ENCODE results near the gene SPATA17. TPM values are rescaled to one million over a fixed set of nuclear protein-coding genes. Genes with fewer than 3 reads are reported as not detected.

Gene SPATA17
- polyA plus RNA-seq, 4 donors: 0.10 to 2.2 TPM; not detected in 2

GRCh38 chr1:217876896-217877295 lies 245.8 kb downstream of the SPATA17 start:
- FAIRE-seq (no peak), DNase-seq (no peak)
- 74 to 85% (median 78%) methylated on average over 5 of the region's 5 CpGs for WGBS, 3 donors
- Histone ChIP-seq H3K27ac (ENCODE audit: low read depth in 1 of 3, low read length in 2 of 3) (no peak overlapping the region), H3K27me3 (ENCODE audit: control insufficient read depth in 3 of 3, insufficient read depth in 3 of 3, low read length in 3 of 3) (no peaks in the 10 kb centered on the region), H3K9me3 (ENCODE audit: control insufficient read depth in 2 of 2, insufficient read depth in 1 of 2, low read depth in 1 of 2, low read length in 1 of 2) (no peaks in the 10 kb centered on the region), H3K4me3 (ENCODE audit: low read depth in 1 of 3, low read length in 3 of 3) (no peak overlapping the region), H3K36me3 (ENCODE audit: control insufficient read depth in 3 of 3, insufficient read depth in 2 of 3, low read depth in 1 of 3, low read length in 3 of 3) (no peaks in the 10 kb centered on the region), H3K4me1 (ENCODE audit: control insufficient read depth in 3 of 3, insufficient read depth in 2 of 3, low read depth in 1 of 3, low read length in 2 of 3) (no peaks in the 10 kb centered on the region)

DNA sequence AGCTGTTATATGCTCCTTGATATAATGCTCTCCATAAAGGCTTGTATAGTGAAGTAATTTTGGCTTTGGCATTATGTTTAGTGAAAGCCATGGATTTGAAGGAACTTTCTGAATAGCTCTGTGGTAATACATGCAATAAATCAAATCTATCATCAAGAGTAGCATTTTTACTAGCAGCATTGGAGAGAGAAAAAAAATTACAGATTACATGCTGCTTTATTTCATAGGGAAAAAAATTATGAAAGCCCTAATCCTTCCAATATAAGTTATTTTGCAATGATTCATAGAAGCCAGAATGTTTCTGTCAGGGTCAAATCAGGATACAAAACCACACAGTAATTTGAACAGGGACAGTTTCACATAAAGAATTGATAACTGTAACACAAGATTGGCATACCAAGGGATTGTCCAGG lies 250.0 kb downstream of the SPATA17 start:
- H3K27ac ChIP-seq (ENCODE audit: low read depth in 1 of 3, low read length in 2 of 3): no peak overlapping the region
- no peak overlapping the region for H3K4me3 ChIP-seq (ENCODE audit: low read depth in 1 of 3, low read length in 3 of 3)
- no peaks in the 10 kb centered on the region for H3K4me1 ChIP-seq (ENCODE audit: control insufficient read depth in 3 of 3, insufficient read depth in 2 of 3, low read depth in 1 of 3, low read length in 2 of 3)
- no peaks in the 10 kb centered on the region for H3K36me3 ChIP-seq (ENCODE audit: control insufficient read depth in 3 of 3, insufficient read depth in 2 of 3, low read depth in 1 of 3, low read length in 3 of 3)
- FAIRE-seq (no peak), DNase-seq (no peak)
- H3K27me3 ChIP-seq (ENCODE audit: control insufficient read depth in 3 of 3, insufficient read depth in 3 of 3, low read length in 3 of 3): no peaks in the 10 kb centered on the region
- peaks cover 0 to 4% of the 10 kb centered on the region in 2 donors for H3K9me3 ChIP-seq (ENCODE audit: control insufficient read depth in 2 of 2, insufficient read depth in 1 of 2, low read depth in 1 of 2, low read length in 1 of 2)

DNA sequence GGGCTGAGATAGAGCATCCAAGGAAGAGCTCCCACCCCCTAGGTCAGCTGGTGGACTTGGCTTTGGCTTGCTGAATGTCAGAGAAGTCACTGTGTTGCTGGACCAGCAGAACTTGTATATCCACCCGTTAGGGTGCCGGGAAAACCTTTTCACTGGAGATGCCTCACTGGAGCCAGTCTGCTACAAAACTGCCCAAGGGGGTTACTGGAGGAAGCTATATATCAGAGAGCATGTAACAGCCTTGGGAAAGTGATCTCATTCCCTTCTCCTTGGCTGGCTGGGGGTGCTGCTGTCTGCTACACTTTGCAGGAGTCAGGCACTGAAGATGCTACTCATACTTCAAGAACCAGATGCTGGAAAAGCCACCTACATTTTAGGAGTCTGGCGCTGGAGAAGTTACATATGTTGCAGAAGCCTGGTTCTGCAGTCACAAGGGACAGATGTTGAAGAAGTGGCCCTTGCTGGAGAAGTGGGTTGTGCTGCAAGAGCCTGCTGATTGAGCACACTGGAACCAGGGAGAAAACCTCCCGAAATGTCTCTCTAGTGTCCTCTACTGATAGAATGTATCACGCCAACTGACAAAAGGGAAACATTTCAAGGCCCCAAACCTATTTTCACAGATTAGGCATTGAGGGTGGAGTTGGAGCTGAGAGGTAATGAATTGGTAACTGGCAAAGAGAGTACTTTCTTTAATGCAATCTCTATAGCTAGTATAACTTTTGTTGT lies 250.6 kb downstream of the SPATA17 start:
- no peaks in the 10 kb centered on the region for H3K4me1 ChIP-seq (ENCODE audit: control insufficient read depth in 3 of 3, insufficient read depth in 2 of 3, low read depth in 1 of 3, low read length in 2 of 3)
- WGBS, 3 donors: 73 to 84% (median 79%) methylated on average over 5 of the region's 5 CpGs
- no peak for FAIRE-seq
- H3K27me3 ChIP-seq (ENCODE audit: control insufficient read depth in 3 of 3, insufficient read depth in 3 of 3, low read length in 3 of 3): no peaks in the 10 kb centered on the region
- DNase-seq: no peak
- H3K36me3 ChIP-seq (ENCODE audit: control insufficient read depth in 3 of 3, insufficient read depth in 2 of 3, low read depth in 1 of 3, low read length in 3 of 3): no peaks in the 10 kb centered on the region
- no peak overlapping the region for H3K4me3 ChIP-seq (ENCODE audit: low read depth in 1 of 3, low read length in 3 of 3)
- H3K9me3 ChIP-seq (ENCODE audit: control insufficient read depth in 2 of 2, insufficient read depth in 1 of 2, low read depth in 1 of 2, low read length in 1 of 2): peaks cover 0 to 4% of the 10 kb centered on the region in 2 donors
- no peak overlapping the region for H3K27ac ChIP-seq (ENCODE audit: low read depth in 1 of 3, low read length in 2 of 3)

DNA sequence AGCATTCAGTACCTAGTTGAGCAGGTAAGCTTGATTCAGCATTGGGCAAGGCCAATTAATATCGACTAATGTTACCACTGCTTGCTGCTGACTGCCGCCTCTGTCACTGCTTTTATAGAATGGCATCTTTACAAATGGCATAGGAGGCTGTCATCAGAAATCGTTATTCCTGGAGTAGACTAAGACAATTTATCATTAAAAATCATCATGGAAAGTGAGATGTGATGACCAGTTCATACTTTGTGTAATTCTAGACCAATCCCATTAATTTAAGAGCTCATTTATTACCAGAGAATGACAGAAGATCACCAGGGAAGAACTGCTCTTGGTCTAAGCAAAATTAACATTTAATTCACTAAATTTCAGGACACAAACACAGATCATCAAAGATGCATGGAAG lies 254.0 kb downstream of the SPATA17 start:
- no peak overlapping the region for H3K4me3 ChIP-seq (ENCODE audit: low read depth in 1 of 3, low read length in 3 of 3)
- H3K27me3 ChIP-seq (ENCODE audit: control insufficient read depth in 3 of 3, insufficient read depth in 3 of 3, low read length in 3 of 3): no peaks in the 10 kb centered on the region
- 76 to 82% (median 82%) methylated on average over 3 of the region's 3 CpGs for WGBS, 3 donors
- no peaks in the 10 kb centered on the region for H3K4me1 ChIP-seq (ENCODE audit: control insufficient read depth in 3 of 3, insufficient read depth in 2 of 3, low read depth in 1 of 3, low read length in 2 of 3)
- H3K27ac ChIP-seq (ENCODE audit: low read depth in 1 of 3, low read length in 2 of 3): no peak overlapping the region
- H3K36me3 ChIP-seq (ENCODE audit: control insufficient read depth in 3 of 3, insufficient read depth in 2 of 3, low read depth in 1 of 3, low read length in 3 of 3): no peaks in the 10 kb centered on the region
- FAIRE-seq (no peak), DNase-seq (no peak)
- peaks cover 0 to 4% of the 10 kb centered on the region in 2 donors for H3K9me3 ChIP-seq (ENCODE audit: control insufficient read depth in 2 of 2, insufficient read depth in 1 of 2, low read depth in 1 of 2, low read length in 1 of 2)

GRCh38 chr1:217888328-217888727 lies 257.2 kb downstream of the SPATA17 start:
- H3K27ac ChIP-seq (ENCODE audit: low read depth in 1 of 3, low read length in 2 of 3): no peak overlapping the region
- peaks cover 0 to 4% of the 10 kb centered on the region in 2 donors for H3K9me3 ChIP-seq (ENCODE audit: control insufficient read depth in 2 of 2, insufficient read depth in 1 of 2, low read depth in 1 of 2, low read length in 1 of 2)
- FAIRE-seq (no peak), DNase-seq (no peak)
- no peaks in the 10 kb centered on the region for H3K4me1 ChIP-seq (ENCODE audit: control insufficient read depth in 3 of 3, insufficient read depth in 2 of 3, low read depth in 1 of 3, low read length in 2 of 3)
- WGBS, 3 donors: 71 to 85% (median 81%) methylated on average over 2 of the region's 2 CpGs
- no peaks in the 10 kb centered on the region for H3K27me3 ChIP-seq (ENCODE audit: control insufficient read depth in 3 of 3, insufficient read depth in 3 of 3, low read length in 3 of 3)
- H3K4me3 ChIP-seq (ENCODE audit: low read depth in 1 of 3, low read length in 3 of 3): no peak overlapping the region
- no peaks in the 10 kb centered on the region for H3K36me3 ChIP-seq (ENCODE audit: control insufficient read depth in 3 of 3, insufficient read depth in 2 of 3, low read depth in 1 of 3, low read length in 3 of 3)

GRCh38 chr1:217889401-217889800 lies 258.3 kb downstream of the SPATA17 start:
- 63 to 69% (median 65%) methylated on average over 10 of the region's 10 CpGs for WGBS, 3 donors
- H3K27me3 ChIP-seq (ENCODE audit: control insufficient read depth in 3 of 3, insufficient read depth in 3 of 3, low read length in 3 of 3): no peaks in the 10 kb centered on the region
- no peak overlapping the region for H3K4me3 ChIP-seq (ENCODE audit: low read depth in 1 of 3, low read length in 3 of 3)
- no peak overlapping the region for H3K27ac ChIP-seq (ENCODE audit: low read depth in 1 of 3, low read length in 2 of 3)
- H3K36me3 ChIP-seq (ENCODE audit: control insufficient read depth in 3 of 3, insufficient read depth in 2 of 3, low read depth in 1 of 3, low read length in 3 of 3): no peaks in the 10 kb centered on the region
- FAIRE-seq: no peak
- H3K9me3 ChIP-seq (ENCODE audit: control insufficient read depth in 2 of 2, insufficient read depth in 1 of 2, low read depth in 1 of 2, low read length in 1 of 2): no peaks in the 10 kb centered on the region
- peak; percentile 8 to 22 for DNase-seq
- H3K4me1 ChIP-seq (ENCODE audit: control insufficient read depth in 3 of 3, insufficient read depth in 2 of 3, low read depth in 1 of 3, low read length in 2 of 3): no peaks in the 10 kb centered on the region

- H3K36me3 ChIP-seq (ENCODE audit: control insufficient read depth in 3 of 3, insufficient read depth in 2 of 3, low read depth in 1 of 3, low read length in 3 of 3): no peaks in the 10 kb centered on the region
- H3K4me3 ChIP-seq (ENCODE audit: low read depth in 1 of 3, low read length in 3 of 3): no peak overlapping the region
- H3K27ac ChIP-seq (ENCODE audit: low read depth in 1 of 3, low read length in 2 of 3): no peak overlapping the region
- no peaks in the 10 kb centered on the region for H3K4me1 ChIP-seq (ENCODE audit: control insufficient read depth in 3 of 3, insufficient read depth in 2 of 3, low read depth in 1 of 3, low read length in 2 of 3)
- DNase-seq: no peak
- 68 to 88% (median 78%) methylated on average over 2 of the region's 2 CpGs for WGBS, 3 donors
- H3K27me3 ChIP-seq (ENCODE audit: control insufficient read depth in 3 of 3, insufficient read depth in 3 of 3, low read length in 3 of 3): no peaks in the 10 kb centered on the region
- no peaks in the 10 kb centered on the region for H3K9me3 ChIP-seq (ENCODE audit: control insufficient read depth in 2 of 2, insufficient read depth in 1 of 2, low read depth in 1 of 2, low read length in 1 of 2)
- FAIRE-seq: no peak
Observed at GRCh38 chr1:217891966-217892365, 260.8 kb downstream of the SPATA17 start.

- Histone ChIP-seq H3K27ac (ENCODE audit: low read depth in 1 of 3, low read length in 2 of 3) (no peak overlapping the region), H3K4me1 (ENCODE audit: control insufficient read depth in 3 of 3, insufficient read depth in 2 of 3, low read depth in 1 of 3, low read length in 2 of 3) (no peaks in the 10 kb centered on the region), H3K9me3 (ENCODE audit: control insufficient read depth in 2 of 2, insufficient read depth in 1 of 2, low read depth in 1 of 2, low read length in 1 of 2) (no peaks in the 10 kb centered on the region), H3K27me3 (ENCODE audit: control insufficient read depth in 3 of 3, insufficient read depth in 3 of 3, low read length in 3 of 3) (no peaks in the 10 kb centered on the region), H3K4me3 (ENCODE audit: low read depth in 1 of 3, low read length in 3 of 3) (no peak overlapping the region), H3K36me3 (ENCODE audit: control insufficient read depth in 3 of 3, insufficient read depth in 2 of 3, low read depth in 1 of 3, low read length in 3 of 3) (no peaks in the 10 kb centered on the region)
- FAIRE-seq (no peak), DNase-seq (no peak)
- WGBS, 3 donors: 67 to 80% (median 75%) methylated on average over 3 of the region's 3 CpGs
Observed at GRCh38 chr1:217892750-217893149, 261.6 kb downstream of the SPATA17 start.

- no peak overlapping the region for H3K27ac ChIP-seq (ENCODE audit: low read depth in 1 of 3, low read length in 2 of 3)
- H3K27me3 ChIP-seq (ENCODE audit: control insufficient read depth in 3 of 3, insufficient read depth in 3 of 3, low read length in 3 of 3): no peaks in the 10 kb centered on the region
- DNase-seq (no peak), FAIRE-seq (no peak)
- H3K36me3 ChIP-seq (ENCODE audit: control insufficient read depth in 3 of 3, insufficient read depth in 2 of 3, low read depth in 1 of 3, low read length in 3 of 3): no peaks in the 10 kb centered on the region
- no peaks in the 10 kb centered on the region for H3K4me1 ChIP-seq (ENCODE audit: control insufficient read depth in 3 of 3, insufficient read depth in 2 of 3, low read depth in 1 of 3, low read length in 2 of 3)
- H3K4me3 ChIP-seq (ENCODE audit: low read depth in 1 of 3, low read length in 3 of 3): no peak overlapping the region
- H3K9me3 ChIP-seq (ENCODE audit: control insufficient read depth in 2 of 2, insufficient read depth in 1 of 2, low read depth in 1 of 2, low read length in 1 of 2): no peaks in the 10 kb centered on the region
- WGBS, 3 donors: 80 to 84% (median 81%) methylated on average over 6 of the region's 6 CpGs
Observed at GRCh38 chr1:217895841-217896240, 264.7 kb downstream of the SPATA17 start.

All from small intestine (tissue), 7 donors.